SK-N-SH (cell line): Measurements from ENCODE around the gene EYA2. TPM values are rescaled to one million over a fixed set of nuclear protein-coding genes. Genes with fewer than 3 reads are reported as not detected.

ENCODE experiments used
- CTCF ChIA-PET: fragments of 300-600, 350-600 bp; formaldehyde crosslinking; extraction: SDS; loops from one replicate; lab custom pipeline; 2021; lab: Yijun Ruan, JAX
- POLR2A ChIA-PET: fragments of 350-600 bp; sonication (Branson Sonifier 250); formaldehyde crosslinking; extraction: SDS; loops from one replicate; lab custom pipeline; 2020; ENCODE audit warnings: antibody characterized with exemption, inconsistent platforms; lab: Yijun Ruan, JAX
- DNase-seq: peaks from one replicate; pipeline ENCODE4 v3.0.0; 2012
- H2AFZ ChIP-seq: fragments of 200-600 bp; sonication (generic); 2 replicates; pipeline ENCODE4 v1.8.1; 2016; ENCODE audit warnings: antibody characterized with exemption, mild to moderate bottlenecking, low read depth
- H3F3A ChIP-seq: fragments of 200-600 bp; sonication (generic); replicated peaks from 2 replicates; pipeline ENCODE3; 2016; ENCODE audit warnings: antibody characterized with exemption, mild to moderate bottlenecking; ENCODE audit not compliant: insufficient read depth
- H3K27ac ChIP-seq, 2 experiments: fragments of 200-500 bp in 1 of 2; fragments of 200-600 bp in 1 of 2; sonication (Bioruptor generic) in 1 of 2; sonication (generic), shearing (Covaris generic) in 1 of 2; 2 replicates each; pipeline versions ENCODE4 v1.5.1 to v1.6.1; 2014 to 2016; ENCODE audit warnings: low read depth in 2 of 2, inconsistent platforms in 1 of 2, low read length in 1 of 2, mild to moderate bottlenecking in 1 of 2, mixed read lengths in 1 of 2
- H3K27me3 ChIP-seq: fragments of 200-600 bp; sonication (generic), shearing (Covaris generic); 2 replicates; pipeline ENCODE4 v1.6.1; 2016; ENCODE audit warnings: mixed run types; ENCODE audit not compliant: insufficient read depth
- H3K36me3 ChIP-seq, 2 experiments: fragments of 200-500 bp in 1 of 2; fragments of 200-600 bp in 1 of 2; sonication (Bioruptor generic) in 1 of 2; sonication (generic) in 1 of 2; replicated peaks in 1 of 2; 2 replicates each; pipeline versions ENCODE3 to v1.5.1; 2014 to 2016; ENCODE audit warnings: low read length in 1 of 2, mild to moderate bottlenecking in 1 of 2; ENCODE audit not compliant: insufficient read depth in 2 of 2, control insufficient read depth in 1 of 2
- H3K4me1 ChIP-seq, 2 experiments: fragments of 200-500 bp in 1 of 2; fragments of 200-600 bp in 1 of 2; sonication (Bioruptor generic) in 1 of 2; sonication (generic), shearing (Covaris generic) in 1 of 2; 2 replicates each; pipeline versions ENCODE4 v1.5.1 to v1.6.1; 2014 to 2016; ENCODE audit warnings: low read depth in 1 of 2, low read length in 1 of 2, mixed run types in 1 of 2; ENCODE audit not compliant: insufficient read depth in 2 of 2, control insufficient read depth in 1 of 2
- H3K4me2 ChIP-seq: fragments of 200-600 bp; sonication (generic), shearing (Covaris generic); 2 replicates; pipeline ENCODE4 v1.6.1; 2017; ENCODE audit warnings: mixed run types
- H3K4me3 ChIP-seq, 2 experiments: fragments of 200-500 bp in 1 of 2; fragments of 200-600 bp in 1 of 2; sonication (Bioruptor generic) in 1 of 2; sonication (generic), shearing (Covaris generic) in 1 of 2; 2 replicates each; pipeline versions ENCODE4 v1.5.1 to v1.8.1; 2014 to 2016; ENCODE audit warnings: low read depth in 2 of 2, inconsistent platforms in 1 of 2, low read length in 1 of 2, mild to moderate bottlenecking in 1 of 2, mixed read lengths in 1 of 2, moderate library complexity in 1 of 2
- H3K79me2 ChIP-seq: fragments of 200-600 bp; sonication (generic); 2 replicates; pipeline ENCODE4 v1.8.1; 2017; ENCODE audit warnings: mild to moderate bottlenecking; ENCODE audit not compliant: insufficient read depth
- H3K9ac ChIP-seq: fragments of 200-600 bp; sonication (generic); 2 replicates; pipeline ENCODE4 v1.6.1; 2017; ENCODE audit warnings: mixed run types
- H3K9me2 ChIP-seq: fragments of 200-600 bp; sonication (generic); 2 replicates; pipeline ENCODE4 v1.6.1; 2017; ENCODE audit warnings: mixed run types
- H3K9me3 ChIP-seq: fragments of 200-600 bp; sonication (generic); 2 replicates; pipeline ENCODE4 v1.6.1; 2017; ENCODE audit warnings: mixed run types, mild to moderate bottlenecking, moderate library complexity
- H4K20me1 ChIP-seq: fragments of 200-600 bp; sonication (generic); 2 replicates; pipeline ENCODE4 v1.6.1; 2017; ENCODE audit warnings: mild to moderate bottlenecking, mixed run types; ENCODE audit not compliant: insufficient read depth
- CHD2 ChIP-seq: fragments of 150-350 bp; IDR thresholded peaks from 2 replicates; pipeline ENCODE4 v1.6.1; 2018; ENCODE audit warnings: low read length; ENCODE audit not compliant: partially characterized antibody
- ELF1 ChIP-seq: IDR thresholded peaks from 2 replicates; pipeline ENCODE4 v1.4.0; 2012
- EP300 ChIP-seq, 2 experiments: IDR thresholded peaks; 2 replicates each; pipeline versions ENCODE4 v1.4.0 to v1.6.1; 2012; ENCODE audit warnings: borderline replicate concordance in 1 of 2, low read depth in 1 of 2, low read length in 1 of 2
- EZH2phosphoT487 ChIP-seq: fragments of 200-600 bp; sonication (generic); IDR thresholded peaks from 2 replicates; pipeline ENCODE4 v1.6.1; 2017; ENCODE audit warnings: low read depth, mixed run types, mild to moderate bottlenecking, antibody characterized with exemption, moderate library complexity, borderline replicate concordance
- FOSL2 ChIP-seq: IDR thresholded peaks from 2 replicates; pipeline ENCODE4 v1.4.0; 2012; ENCODE audit warnings: low read depth, mild to moderate bottlenecking, moderate library complexity, borderline replicate concordance
- FOXJ3 ChIP-seq: sonication (generic); formaldehyde crosslinking; IDR thresholded peaks from 2 replicates; pipeline ENCODE4 v1.5.1; 2020; ENCODE audit warnings: mild to moderate bottlenecking, missing genetic modification reagents
- GABPA ChIP-seq: IDR thresholded peaks from 2 replicates; pipeline ENCODE4 v1.4.0; 2012; ENCODE audit warnings: low read depth, mild to moderate bottlenecking
- GATA2 ChIP-seq: sonication (generic); formaldehyde crosslinking; IDR thresholded peaks from 2 replicates; pipeline ENCODE4 v1.5.0; 2020; ENCODE audit warnings: mild to moderate bottlenecking, missing genetic modification reagents
- MEF2A ChIP-seq: IDR thresholded peaks from 2 replicates; pipeline ENCODE4 v1.4.0; 2012; ENCODE audit warnings: low read depth, borderline replicate concordance
- MXI1 ChIP-seq: IDR thresholded peaks from 2 replicates; pipeline ENCODE4 v1.6.1; 2012; ENCODE audit warnings: mild to moderate bottlenecking, low read depth, low read length, improper control_type of control experiment
- NFIC ChIP-seq: IDR thresholded peaks from 2 replicates; pipeline ENCODE4 v1.4.0; 2012; ENCODE audit warnings: borderline replicate concordance
- POLR2AphosphoS5 ChIP-seq: IDR thresholded peaks from 2 replicates; pipeline ENCODE4 v1.6.1; 2012; ENCODE audit warnings: low read depth, low read length
- RCOR1 ChIP-seq: fragments of 150-350 bp; IDR thresholded peaks from 2 replicates; pipeline ENCODE4 v1.6.1; 2017; ENCODE audit warnings: antibody characterized with exemption, low read length
- RXRA ChIP-seq: IDR thresholded peaks from 2 replicates; pipeline ENCODE4 v1.4.0; 2012; ENCODE audit warnings: low read depth, mild to moderate bottlenecking, borderline replicate concordance
- TCF12 ChIP-seq: IDR thresholded peaks from 2 replicates; pipeline ENCODE4 v1.4.0; 2012
- USF1 ChIP-seq: IDR thresholded peaks from 2 replicates; pipeline ENCODE4 v1.4.0; 2012; ENCODE audit warnings: low read depth, borderline replicate concordance
- USF2 ChIP-seq: fragments of 150-350 bp; IDR thresholded peaks from 2 replicates; pipeline ENCODE4 v1.6.1; 2017; ENCODE audit warnings: antibody characterized with exemption, low read length, low read depth, borderline replicate concordance
- YY1 ChIP-seq: IDR thresholded peaks from 2 replicates; pipeline ENCODE4 v1.4.0; 2012; ENCODE audit warnings: low read depth, mild to moderate bottlenecking
- WGBS: methylation state at CpG from one replicate; pipeline ENCODE4 v1.1.6; 2017; ENCODE audit warnings: low lambda C conversion rate; 5-methylcytosine and 5-hydroxymethylcytosine counted together
- polyA plus RNA-seq, 3 experiments: library from polyadenylated mRNA; depleted of rRNA; stranded (reverse); fragments of >200 nt; gene quantifications; 2 replicates each; pipeline ENCODE4 v1.2.3, GENCODE V29; 2012
- TF ChIP-seq, protein P1 (sequence below): fragments of 200-600 bp; sonication (generic); IDR thresholded peaks from 2 replicates; pipeline ENCODE4 v1.6.1; 2017; ENCODE audit warnings: antibody characterized with exemption, mild to moderate bottlenecking, moderate library complexity

Gene EYA2
- polyA plus RNA-seq, 1 of the 3 experiments (the other 2 are of a cell fraction): 0.05 TPM

- no peak overlapping the region for H3K27ac ChIP-seq
- CTCF ChIA-PET: no interaction called here
- no peak for DNase-seq
These were observed 223.1 kb downstream of the EYA2 start for GRCh38 chr20:47117773-47118172.

GRCh38 chr20:47118206-47118605 is 223.6 kb downstream of the EYA2 start:
- no peak overlapping the region for H3K4me3 ChIP-seq
- no peaks in the 10 kb centered on the region for H4K20me1 ChIP-seq
- H3K4me2 ChIP-seq: no peak overlapping the region
- no peak overlapping the region for H3K9ac ChIP-seq
- no peaks in the 10 kb centered on the region for H3K27me3 ChIP-seq
- CTCF ChIA-PET: no interaction called here
- no peaks in the 10 kb centered on the region for H3K79me2 ChIP-seq
- 73% methylated on average over 4 of the region's 4 CpGs for WGBS
- TF ChIP-seq EZH2phosphoT487 (no peak), RXRA (no peak), FOSL2 (no peak), CHD2 (no peak), ELF1 (no peak)
- TF ChIP-seq, all 33 proteins: peak for 0
- POLR2A ChIA-PET: no interaction called here
- Histone ChIP-seq H3K9me2 (no peaks in the 10 kb centered on the region), H3K27ac (no peak overlapping the region), H3K36me3 (no peaks in the 10 kb centered on the region), H3K4me1 (no peaks in the 10 kb centered on the region), H3K9me3 (no peaks in the 10 kb centered on the region), H2AFZ (no peak overlapping the region), H3F3A (no peaks in the 10 kb centered on the region)
- DNase-seq: no peak

More at GRCh38 chr20:47117773-47118172, 223.1 kb downstream of the EYA2 start:
- POLR2A ChIA-PET: no interaction called here
- no peaks in the 10 kb centered on the region for H4K20me1 ChIP-seq
- no peak overlapping the region for H3K9ac ChIP-seq
- no peaks in the 10 kb centered on the region for H3K79me2 ChIP-seq
- no peaks in the 10 kb centered on the region for H3K36me3 ChIP-seq
- H3F3A ChIP-seq: no peaks in the 10 kb centered on the region
- no peaks in the 10 kb centered on the region for H3K27me3 ChIP-seq
- H3K4me1 ChIP-seq: no peaks in the 10 kb centered on the region
- no peak overlapping the region for H3K4me3 ChIP-seq
- TF ChIP-seq YY1 (no peak), FOXJ3 (no peak), GABPA (no peak), USF2 (no peak)
- no peaks in the 10 kb centered on the region for H3K9me2 ChIP-seq
- H3K4me2 ChIP-seq: no peak overlapping the region
- H3K9me3 ChIP-seq: no peaks in the 10 kb centered on the region
- 76% methylated on average over 4 of the region's 4 CpGs for WGBS
- H2AFZ ChIP-seq: no peak overlapping the region

DNA sequence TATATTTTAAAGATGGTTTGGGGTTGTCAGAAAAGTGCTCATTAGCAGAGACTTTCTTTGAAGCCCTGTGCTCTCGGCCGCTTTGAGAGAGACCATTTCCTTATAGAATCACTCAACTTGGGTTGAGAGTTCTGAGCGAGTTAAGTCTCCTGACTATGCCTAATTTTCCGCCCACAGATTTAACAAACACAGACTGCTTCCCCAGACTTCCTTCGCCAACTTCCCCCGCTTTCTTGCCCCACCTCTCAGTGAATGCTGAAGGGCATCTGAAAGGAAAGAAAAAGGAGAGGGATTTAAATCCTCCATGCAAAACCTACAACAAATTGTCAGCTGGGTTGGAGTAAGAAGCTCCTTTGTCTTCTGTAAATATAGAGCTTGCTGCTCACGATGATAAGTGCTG is 224.0 kb downstream of the EYA2 start:
- WGBS: 83% methylated on average over 7 of the region's 7 CpGs
- TF ChIP-seq MXI1: no peak
- TF ChIP-seq EZH2phosphoT487: no peak
- no peak for TF ChIP-seq EP300 (IDR thresholded peaks at IDR 0.05; ENCODE audit: borderline replicate concordance in 1 of 2, low read depth in 1 of 2, low read length in 1 of 2)
- TF ChIP-seq USF1: no peak
- TF ChIP-seq, protein P1, sequence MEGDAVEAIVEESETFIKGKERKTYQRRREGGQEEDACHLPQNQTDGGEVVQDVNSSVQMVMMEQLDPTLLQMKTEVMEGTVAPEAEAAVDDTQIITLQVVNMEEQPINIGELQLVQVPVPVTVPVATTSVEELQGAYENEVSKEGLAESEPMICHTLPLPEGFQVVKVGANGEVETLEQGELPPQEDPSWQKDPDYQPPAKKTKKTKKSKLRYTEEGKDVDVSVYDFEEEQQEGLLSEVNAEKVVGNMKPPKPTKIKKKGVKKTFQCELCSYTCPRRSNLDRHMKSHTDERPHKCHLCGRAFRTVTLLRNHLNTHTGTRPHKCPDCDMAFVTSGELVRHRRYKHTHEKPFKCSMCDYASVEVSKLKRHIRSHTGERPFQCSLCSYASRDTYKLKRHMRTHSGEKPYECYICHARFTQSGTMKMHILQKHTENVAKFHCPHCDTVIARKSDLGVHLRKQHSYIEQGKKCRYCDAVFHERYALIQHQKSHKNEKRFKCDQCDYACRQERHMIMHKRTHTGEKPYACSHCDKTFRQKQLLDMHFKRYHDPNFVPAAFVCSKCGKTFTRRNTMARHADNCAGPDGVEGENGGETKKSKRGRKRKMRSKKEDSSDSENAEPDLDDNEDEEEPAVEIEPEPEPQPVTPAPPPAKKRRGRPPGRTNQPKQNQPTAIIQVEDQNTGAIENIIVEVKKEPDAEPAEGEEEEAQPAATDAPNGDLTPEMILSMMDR: no peak
- no peak for TF ChIP-seq GATA2 (CRISPR knock-in tag)
- no peak for TF ChIP-seq TCF12
- no peak for TF ChIP-seq POLR2AphosphoS5
- TF ChIP-seq FOXJ3: no peak
- no peak for TF ChIP-seq RXRA
- no peak for TF ChIP-seq MEF2A
- TF ChIP-seq CHD2: no peak
- no peak for TF ChIP-seq RCOR1
- TF ChIP-seq NFIC: no peak
- TF ChIP-seq USF2: no peak
- TF ChIP-seq, all 33 proteins: peak for 0
- ChIA-PET CTCF (no interaction called here), POLR2A (no interaction called here)
- no peak overlapping the region for H3K27ac ChIP-seq
- no peaks in the 10 kb centered on the region for H4K20me1 ChIP-seq
- H3K4me1 ChIP-seq: no peaks in the 10 kb centered on the region
- H3K9me3 ChIP-seq: no peaks in the 10 kb centered on the region
- H3K9ac ChIP-seq: no peak overlapping the region
- DNase-seq: no peak
- H2AFZ ChIP-seq: no peak overlapping the region
- H3K36me3 ChIP-seq: no peaks in the 10 kb centered on the region
- H3K4me3 ChIP-seq: no peak overlapping the region
- no peak overlapping the region for H3K4me2 ChIP-seq
- H3K27me3 ChIP-seq: no peaks in the 10 kb centered on the region
- H3K79me2 ChIP-seq: no peaks in the 10 kb centered on the region
- no peaks in the 10 kb centered on the region for H3F3A ChIP-seq
- H3K9me2 ChIP-seq: no peaks in the 10 kb centered on the region
